Lung (tissue), 12 donors: Measurements from ENCODE around the gene PLA2G4A. TPM values are rescaled to one million over a fixed set of nuclear protein-coding genes. Genes with fewer than 3 reads are reported as not detected.

Experiments used
- ATAC-seq: fragments of 200-7000 bp; cut with Tn5 transposase; one replicate; pipeline ENCODE4 v1.9.1; 2020; ENCODE audit warnings: moderate number of reproducible peaks; ENCODE audit not compliant: insufficient read depth, low FRiP score
- DNase-seq, 3 donors: peaks; one replicate each; pipeline ENCODE4 v3.0.0-alpha.2; 2013 to 2017
- H3K27ac ChIP-seq, 2 donors: one replicate each; pipeline ENCODE4 v1.5.1; 2013; ENCODE audit warnings: mild to moderate bottlenecking in 2 of 2, moderate library complexity in 2 of 2, control low read depth in 1 of 2, inconsistent platforms in 1 of 2, low read depth in 1 of 2, low read length in 1 of 2
- H3K27me3 ChIP-seq, 3 donors: one replicate each; pipeline ENCODE4 v1.5.1; 2013; ENCODE audit warnings: low read length in 2 of 3; ENCODE audit not compliant: control insufficient read depth in 3 of 3, insufficient read depth in 3 of 3
- H3K36me3 ChIP-seq, 4 donors: one replicate each; pipeline ENCODE4 v1.5.1; 2013; ENCODE audit warnings: low read length in 4 of 4, mild to moderate bottlenecking in 1 of 4, moderate library complexity in 1 of 4; ENCODE audit not compliant: control insufficient read depth in 4 of 4, insufficient read depth in 4 of 4
- H3K4me1 ChIP-seq, 5 donors: one replicate each; pipeline ENCODE4 v1.5.1; 2013; ENCODE audit warnings: low read length in 5 of 5, mild to moderate bottlenecking in 2 of 5, moderate library complexity in 1 of 5; ENCODE audit not compliant: control insufficient read depth in 5 of 5, insufficient read depth in 5 of 5
- H3K4me3 ChIP-seq: one replicate; pipeline ENCODE4 v1.5.1; 2013; ENCODE audit warnings: mild to moderate bottlenecking, control low read depth, moderate library complexity
- H3K9ac ChIP-seq, 2 donors: one replicate each; pipeline ENCODE4 v1.5.1; 2013; ENCODE audit warnings: low read length in 2 of 2, control low read depth in 1 of 2; ENCODE audit not compliant: insufficient read depth in 1 of 2
- H3K9me3 ChIP-seq, 4 donors: one replicate each; pipeline ENCODE4 v1.5.1; 2013; ENCODE audit warnings: low read length in 3 of 4, mild to moderate bottlenecking in 1 of 4, moderate library complexity in 1 of 4; ENCODE audit not compliant: control insufficient read depth in 4 of 4, insufficient read depth in 3 of 4
- CTCF ChIP-seq: IDR thresholded peaks from 2 replicates; pipeline ENCODE4 v1.5.1; 2012; ENCODE audit warnings: mild to moderate bottlenecking; ENCODE audit errors: control extremely low read depth, extremely low read depth
- WGBS, 2 donors: extraction: QIAGEN DNeasy Blood & Tissue Kit; methylation state at CpG; one replicate each; pipeline ENCODE4 v1.1.7; 2013; 5-methylcytosine and 5-hydroxymethylcytosine counted together
- polyA plus RNA-seq, 2 donors: library from polyadenylated mRNA; stranded (reverse); fragments of 200-250 nt; gene quantifications; one replicate each; pipeline ENCODE4 v1.2.1, GENCODE V29; 2013
- total RNA-seq, 2 donors: library from RNA; depleted of rRNA in 1 of 2; stranded (reverse); fragments of >200 nt in 1 of 2; gene quantifications; one replicate each; pipeline ENCODE4 v1.2.1, GENCODE V29; 2014 to 2021
- donor health status: control.
- donor health status: control.
- donor health status: Bipolar disorder and iron deficiency.
- donor health status: healthy.
- donor health status: DM: yes; HTN: yes; CAD: no.

The PLA2G4A gene
- total and polyA plus RNA-seq, 4 donors = 2.5 to 8.1 (median 6.4) TPM

- H3K9ac ChIP-seq = no peak overlapping the region
- H3K4me3 ChIP-seq = no peak overlapping the region
- WGBS, 2 donors = 56 to 64% methylated on average over 4 of the region's 4 CpGs
- H3K27ac ChIP-seq = no peak overlapping the region
- H3K27me3 ChIP-seq = no peaks in the 10 kb centered on the region
- no peak for DNase-seq
- TF ChIP-seq CTCF = no peak
- ATAC-seq = no peak
- no peaks in the 10 kb centered on the region for H3K36me3 ChIP-seq
- H3K4me1 ChIP-seq = no peaks in the 10 kb centered on the region
- H3K9me3 ChIP-seq = no peaks in the 10 kb centered on the region
These were observed 119.8 kb downstream of the PLA2G4A start for GRCh38 chr1:186948535-186948934.

GRCh38 chr1:186949173-186949572 is 120.4 kb downstream of the PLA2G4A start:
- H3K9ac ChIP-seq = no peak overlapping the region
- H3K4me3 ChIP-seq = no peak overlapping the region
- no peaks in the 10 kb centered on the region for H3K4me1 ChIP-seq
- H3K36me3 ChIP-seq = no peaks in the 10 kb centered on the region
- no peak overlapping the region for H3K27ac ChIP-seq
- H3K27me3 ChIP-seq = no peaks in the 10 kb centered on the region
- ATAC-seq (no peak), DNase-seq (no peak)
- WGBS, 2 donors = 0 to 51% methylated on average over 1 of the region's 1 CpG
- H3K9me3 ChIP-seq = peaks cover 0 to 4% (median 0%) of the 10 kb centered on the region in 4 donors
- TF ChIP-seq CTCF = no peak

- TF ChIP-seq CTCF = no peak
- Histone ChIP-seq H3K9me3 (peaks cover 0 to 4% (median 0%) of the 10 kb centered on the region in 4 donors), H3K36me3 (no peaks in the 10 kb centered on the region), H3K4me1 (no peaks in the 10 kb centered on the region), H3K9ac (no peak overlapping the region), H3K4me3 (no peak overlapping the region), H3K27me3 (no peaks in the 10 kb centered on the region), H3K27ac (no peak overlapping the region)
- ATAC-seq (no peak), DNase-seq (no peak)
- WGBS, 2 donors = 78 to 82% methylated on average over 4 of the region's 4 CpGs
These were observed 121.8 kb downstream of the PLA2G4A start for GRCh38 chr1:186950547-186950946.

GRCh38 chr1:186953876-186954275 is 125.1 kb downstream of the PLA2G4A start:
- Histone ChIP-seq H3K4me3 (no peak overlapping the region), H3K36me3 (no peaks in the 10 kb centered on the region), H3K27me3 (no peaks in the 10 kb centered on the region), H3K27ac (no peak overlapping the region), H3K9me3 (peaks cover 0 to 4% (median 0%) of the 10 kb centered on the region in 4 donors), H3K4me1 (no peaks in the 10 kb centered on the region), H3K9ac (no peak overlapping the region)
- 86 to 91% methylated on average over 2 of the region's 2 CpGs for WGBS, 2 donors
- DNase-seq (no peak), ATAC-seq (no peak)
- no peak for TF ChIP-seq CTCF
